ENCODE measurements around the gene PTGR2.
A peak's percentile ranks its signal among the peaks of the same experiment; 100 is the strongest.
"Not testable (repeated sequence)": the region's sequence is repeated elsewhere in the genome, so short reads cannot be mapped to it uniquely, and the experiment has no call there.

Gene PTGR2

DNA sequence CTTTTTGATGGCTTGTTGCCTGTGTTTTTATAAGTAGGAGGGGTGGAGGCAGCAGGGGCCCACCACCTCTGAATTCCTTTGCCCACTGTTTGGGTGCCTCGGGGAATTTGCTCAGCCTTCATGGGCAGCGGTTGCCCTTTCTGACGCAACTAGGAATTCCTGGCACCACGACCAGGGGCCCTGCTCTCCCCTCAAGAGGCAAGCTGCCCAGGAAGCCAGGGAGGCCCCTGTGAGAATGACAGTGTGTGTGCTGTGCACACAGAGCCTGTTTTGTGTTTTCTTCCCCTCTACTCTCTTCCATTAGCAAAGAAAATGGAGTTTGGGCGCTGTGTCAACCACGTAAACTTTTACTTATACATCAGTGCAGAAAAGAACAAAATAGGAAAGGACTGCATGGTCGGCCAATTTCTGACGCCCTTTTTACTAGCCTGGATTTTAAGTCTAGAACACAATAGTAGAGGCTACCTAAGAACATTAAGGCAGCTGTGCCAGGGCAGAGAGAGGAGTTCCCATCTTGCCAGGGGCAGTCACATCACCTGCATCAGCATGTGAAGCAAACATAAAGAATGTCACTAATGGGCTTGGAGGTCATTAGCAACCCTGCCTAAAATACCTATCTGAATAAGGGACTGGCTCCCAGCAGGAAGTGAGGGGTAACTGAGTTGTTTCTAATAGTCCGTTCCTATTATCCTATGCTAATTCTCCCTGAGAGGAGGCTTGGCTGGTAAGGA, 17.9 kb upstream of the PTGR2 start:
- no peak for DNase-seq

DNA sequence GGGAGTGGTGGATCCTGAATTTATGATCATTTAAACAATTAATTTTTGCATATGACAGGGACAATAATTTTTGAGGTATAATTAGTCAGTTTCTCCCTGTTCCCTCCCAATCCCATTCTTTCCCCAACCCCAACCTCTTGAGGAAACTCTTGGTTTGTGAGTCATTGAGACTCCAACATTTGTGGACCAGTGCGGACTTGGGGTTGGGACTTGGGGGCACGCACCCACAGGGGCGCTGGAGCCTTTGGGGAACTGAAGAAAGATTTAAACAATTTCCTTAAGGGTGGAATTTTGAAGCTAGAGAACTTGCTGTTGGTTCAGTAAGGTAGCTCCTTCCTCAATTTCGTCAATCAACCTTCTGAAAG, 17.4 kb upstream of the PTGR2 start:
- DNase-seq, result no peak

DNA sequence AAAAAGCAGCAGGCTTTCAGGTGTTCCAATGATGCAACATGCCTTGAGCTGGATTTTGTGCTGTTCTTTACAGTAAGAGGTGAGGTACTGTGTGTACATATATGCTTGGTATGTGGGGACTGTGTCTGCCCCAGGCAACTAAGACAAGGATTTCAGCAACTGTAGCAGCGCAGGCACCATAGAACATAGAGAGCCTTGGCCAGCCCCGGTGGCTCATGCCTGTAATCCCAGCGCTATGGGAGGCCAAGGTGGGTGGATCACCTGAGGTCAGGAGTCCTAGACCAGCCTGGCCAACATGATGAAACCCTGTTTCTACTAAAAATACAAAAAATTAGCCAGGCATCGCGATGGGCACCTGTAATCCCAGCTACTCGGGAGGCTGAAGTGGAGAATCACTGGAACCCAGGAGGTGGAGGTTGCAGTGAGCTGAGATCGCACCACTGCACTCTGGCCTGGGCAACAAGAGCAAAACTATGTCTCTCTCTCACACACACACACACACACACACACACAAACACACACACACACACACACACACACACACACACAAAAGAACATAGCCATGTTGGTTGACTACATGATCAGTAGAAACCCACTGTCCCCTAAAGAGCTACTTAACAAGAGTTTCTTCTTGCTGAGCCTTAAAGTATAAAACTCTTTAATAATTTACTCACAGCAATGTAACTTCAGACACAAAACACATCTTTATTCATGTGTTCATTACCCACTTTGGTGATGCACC, 13.2 kb upstream of the PTGR2 start:
- DNase-seq, result not testable (repeated sequence)

DNA sequence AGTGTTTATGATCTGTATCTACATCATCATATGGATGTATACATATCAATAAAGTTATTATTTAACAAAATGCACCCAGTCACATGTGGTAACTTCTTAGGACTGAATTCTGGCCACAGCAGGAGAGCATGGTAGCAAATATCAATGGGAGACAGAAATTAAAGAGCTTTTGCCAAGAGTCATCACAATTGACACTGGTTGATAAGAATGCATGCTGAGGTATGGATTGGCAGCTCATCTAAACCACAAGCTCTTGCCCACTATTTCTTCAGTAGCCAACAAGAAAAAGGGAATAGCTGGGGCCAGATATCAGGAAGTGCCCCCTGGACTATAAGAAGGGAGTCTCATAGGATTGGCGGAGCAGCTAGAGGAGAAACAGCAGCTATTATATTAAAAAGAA, 9.4 kb upstream of the PTGR2 start:
- no peak for DNase-seq

- DNase-seq, result no peak
Measured at GRCh38 chr14:73842851-73843250, 8.8 kb upstream of the PTGR2 start.

- DNase-seq, result no peak
Measured at GRCh38 chr14:73843296-73843695, 8.3 kb upstream of the PTGR2 start.

DNA sequence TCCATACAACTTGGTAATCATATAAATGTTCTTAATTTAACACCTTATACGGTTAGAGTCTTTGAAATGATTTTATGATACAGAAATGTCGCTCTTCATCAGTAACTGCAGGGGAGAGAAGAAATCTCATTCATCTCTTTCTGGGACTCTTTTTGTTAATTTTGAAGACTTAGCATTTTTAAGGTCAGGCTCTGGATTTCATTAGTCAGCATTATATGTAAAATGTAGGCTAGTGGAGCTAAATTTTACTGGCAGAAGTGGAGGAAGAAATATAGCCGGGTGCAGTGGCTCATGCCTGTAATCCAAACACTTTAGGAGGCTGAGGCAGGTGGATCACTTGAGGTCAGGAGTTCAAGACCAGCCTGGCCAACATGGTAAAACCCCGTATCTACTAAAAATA, 4.7 kb upstream of the PTGR2 start:
- no peak for DNase-seq

GRCh38 chr14:73851000-73851399, 631 bp upstream of the PTGR2 start:
- DNase-seq, result no peak

DNA sequence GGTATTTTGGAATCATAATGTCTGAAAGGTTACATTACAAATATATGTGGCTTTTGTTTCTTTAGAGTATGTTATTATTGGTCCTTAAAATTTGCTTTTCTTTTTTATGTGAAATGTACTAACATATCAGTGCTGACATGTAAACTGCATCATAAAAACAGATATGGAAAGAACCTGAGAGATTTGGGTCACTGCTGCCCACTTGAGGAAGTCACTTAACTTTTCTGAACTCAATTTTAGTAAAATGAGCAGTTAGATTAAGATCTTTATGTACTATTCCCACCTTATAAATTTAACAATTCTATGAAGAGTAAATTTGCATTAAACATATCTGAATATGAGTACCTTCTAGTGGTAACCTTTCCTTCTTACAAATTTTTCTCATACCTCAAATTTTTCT, 7.5 kb downstream of the PTGR2 start:
- DNase-seq, result no peak

GRCh38 chr14:73861073-73861472, 9.4 kb downstream of the PTGR2 start:
- no peak for DNase-seq

GRCh38 chr14:73862480-73862879, 10.8 kb downstream of the PTGR2 start:
- DNase-seq, result no peak

DNA sequence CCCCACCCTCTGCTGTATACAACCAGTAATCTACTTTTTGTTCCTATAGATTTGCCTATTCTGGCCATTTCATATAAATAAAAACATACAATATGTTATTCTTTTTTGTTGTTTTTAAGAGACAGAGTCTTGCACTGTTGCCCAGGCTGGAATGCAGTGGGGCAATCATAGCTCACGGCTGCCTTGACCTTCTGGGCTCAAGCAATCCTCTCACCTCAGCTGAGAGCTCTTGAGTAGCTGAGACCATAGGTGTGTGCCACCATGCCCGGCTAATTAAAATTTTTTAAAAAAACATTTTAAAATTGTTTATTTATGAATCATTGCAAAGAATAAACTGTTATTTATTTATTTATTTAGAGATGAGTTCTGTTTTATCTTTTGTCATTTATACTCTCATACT, 11.6 kb downstream of the PTGR2 start:
- no peak for DNase-seq

GRCh38 chr14:73865534-73866113, 14.0 kb downstream of the PTGR2 start:
- no peak for DNase-seq

GRCh38 chr14:73869754-73870153, 18.1 kb downstream of the PTGR2 start:
- DNase-seq, result not testable (repeated sequence)

DNA sequence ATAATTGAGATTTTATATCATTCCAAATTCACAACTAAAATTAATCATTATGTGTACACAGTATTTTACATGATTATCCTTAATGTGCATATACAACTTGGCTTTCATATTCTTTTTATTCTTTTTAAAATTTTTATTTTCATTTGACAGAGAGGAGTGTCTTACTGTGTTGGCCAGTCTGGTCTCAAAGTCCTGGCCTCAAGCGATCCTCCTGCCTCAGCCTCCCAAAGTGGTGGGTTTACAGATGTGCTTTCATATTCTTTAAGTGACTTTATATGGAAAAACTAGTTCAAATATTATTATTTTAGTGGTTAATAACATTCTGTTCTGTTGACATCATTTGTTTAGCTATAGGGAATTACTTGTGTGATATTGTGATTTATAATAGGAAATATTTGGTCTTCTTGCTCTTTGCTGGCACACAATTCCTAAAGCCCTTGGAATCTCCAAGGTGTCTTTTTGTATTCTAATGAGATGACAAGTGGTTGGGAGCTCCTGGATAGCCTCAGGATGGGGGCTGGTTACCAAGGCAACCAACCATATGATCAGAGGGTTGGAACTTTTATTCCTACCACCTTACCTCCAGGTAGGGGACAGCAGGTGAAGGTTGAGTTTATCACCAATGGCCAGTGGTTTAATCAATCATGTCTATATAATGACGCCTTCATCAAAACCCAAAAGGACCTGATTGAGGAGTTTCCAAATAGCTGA, 19.0 kb downstream of the PTGR2 start:
- DNase-seq, result no peak

- no peak for DNase-seq
Measured at GRCh38 chr14:73873660-73874059, 22.0 kb downstream of the PTGR2 start.

DNA sequence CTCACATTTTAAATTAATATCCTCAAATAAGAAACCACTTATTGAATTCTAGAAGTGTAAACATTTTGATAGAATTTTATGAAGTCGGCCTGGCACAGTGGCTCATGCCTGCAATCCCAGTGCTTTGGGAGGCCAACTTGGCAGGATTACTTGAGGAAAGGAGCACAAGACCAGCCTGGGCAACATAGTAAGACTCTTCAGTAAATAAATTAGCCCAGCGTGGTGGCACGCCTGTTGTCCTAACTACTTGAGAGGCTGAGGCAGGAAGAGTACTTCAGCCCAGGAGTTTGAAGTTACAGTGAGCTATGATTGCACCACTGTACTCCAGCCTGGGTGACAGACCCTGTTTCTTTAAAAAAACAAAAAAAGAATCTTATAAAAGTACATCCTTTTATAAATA, 26.2 kb downstream of the PTGR2 start:
- no peak for DNase-seq

- DNase-seq, result no peak
Measured at GRCh38 chr14:73878436-73878835, 26.8 kb downstream of the PTGR2 start.

DNA sequence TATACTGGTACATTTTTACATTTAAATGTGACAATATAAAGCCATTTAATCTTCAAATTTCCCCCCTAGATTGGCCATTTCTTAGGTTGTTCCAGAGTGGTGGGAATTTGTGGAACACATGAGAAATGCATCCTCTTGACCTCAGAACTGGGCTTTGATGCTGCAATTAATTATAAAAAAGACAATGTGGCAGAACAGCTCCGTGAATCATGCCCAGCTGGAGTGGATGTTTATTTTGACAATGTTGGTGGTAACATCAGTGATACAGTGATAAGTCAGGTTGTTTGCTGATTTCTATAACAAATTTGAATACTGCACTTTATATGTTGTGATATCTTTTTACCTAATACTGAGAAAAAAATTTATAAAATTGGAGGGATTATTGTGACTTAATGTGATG, 27.4 kb downstream of the PTGR2 start:
- DNase-seq, result no peak

- no peak for DNase-seq
Measured at GRCh38 chr14:73884438-73885190, 33.0 kb downstream of the PTGR2 start.

DNA sequence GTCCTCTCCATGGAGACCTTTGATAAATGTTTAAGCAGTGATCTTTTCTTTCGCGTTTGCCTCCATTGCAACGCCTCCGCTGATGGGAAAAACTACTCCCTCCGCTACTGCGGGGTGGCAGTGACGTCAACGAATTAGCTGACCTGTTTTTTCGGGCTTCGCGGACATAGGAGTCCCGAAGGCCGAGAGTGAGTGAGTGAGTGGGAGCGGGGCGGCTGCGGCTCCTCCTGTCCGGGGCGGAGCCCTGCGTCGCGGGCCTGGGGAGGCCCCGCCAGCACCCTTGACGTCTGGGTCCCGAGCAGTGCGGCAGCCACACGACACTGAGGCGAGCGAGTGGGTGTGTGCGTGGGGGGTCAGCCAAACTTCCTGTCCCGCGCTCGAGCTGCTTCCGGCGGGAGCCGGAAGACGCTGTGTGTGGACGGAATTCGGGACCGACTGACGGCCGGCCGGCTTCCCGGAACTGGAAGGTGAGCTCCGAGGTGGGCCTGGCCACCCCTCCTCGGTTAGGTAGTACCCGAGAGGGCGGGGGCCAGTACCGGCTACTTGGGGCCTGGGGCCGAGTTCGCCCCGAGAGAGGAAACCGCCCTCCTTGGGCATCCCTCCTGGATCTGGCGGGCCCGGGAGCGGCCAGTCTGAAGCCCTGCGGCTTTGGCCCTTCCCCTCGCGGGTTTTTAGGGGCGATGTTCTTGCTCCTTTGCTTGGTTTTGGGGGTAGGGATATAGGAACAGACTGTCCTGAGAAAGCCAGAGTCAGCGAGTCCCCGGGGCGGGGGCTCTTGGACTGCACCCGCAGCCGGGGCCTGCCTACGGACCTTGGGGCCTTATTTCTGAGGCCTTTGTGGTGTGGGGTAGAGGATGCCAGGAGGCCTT, 35.1 kb downstream of the PTGR2 start, which contains the start of gene ZNF410:
Gene ZNF410, plus strand, starts transcription at position 411 of the 869 bp plus-strand sequence. CDS start 5,317 bp downstream, outside the sequence.
- peak; percentile 62 to 70 (median 62) for DNase-seq

DNA sequence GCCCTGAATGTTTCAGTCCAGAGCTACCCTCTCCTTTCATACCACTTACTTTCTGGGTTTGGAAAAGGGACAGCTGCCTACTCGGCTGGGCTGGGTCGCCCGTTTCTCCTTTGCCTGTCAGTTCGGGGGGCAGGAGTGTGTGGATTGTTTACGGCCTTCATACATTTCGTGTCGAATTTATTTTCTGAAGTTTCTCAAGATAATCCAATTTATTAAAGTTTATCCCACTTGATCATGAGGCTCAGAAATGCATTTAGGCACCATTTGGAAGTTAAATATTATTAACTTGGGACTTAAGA, 35.6 kb downstream of the PTGR2 start:
- DNase-seq, result no peak

Measured in activated naive CD4-positive, alpha-beta T cell (primary cell).